ENCODE data around the gene PCDHB4. TPM values are rescaled to one million over a fixed set of nuclear protein-coding genes. Genes with fewer than 3 reads are reported as not detected.
"Not testable (repeated sequence)": the region's sequence is repeated elsewhere in the genome, so short reads cannot be mapped to it uniquely, and the experiment has no call there.

The PCDHB4 gene
- 1.5 TPM for total RNA-seq
- long read RNA-seq, partial matches to known transcripts, result 0 of 1 reads
- long read RNA-seq, other reads (novel, unspliced or antisense), result 0 of 1 reads

GRCh38 chr5:141121563-141121962 lies at the start of gene PCDHB4:
TSS of gene PCDHB4 (plus strand) at chr5:141121818. CDS start at chr5:141121999, 181 bp downstream.
- no peak for DNase-seq (ENCODE audit: missing footprints)
- no peak for ATAC-seq
- intact Hi-C loops (cut with DNase I), result no loop called here

- DNase-seq (ENCODE audit: missing footprints) (no peak), ATAC-seq (no peak)
- intact Hi-C loops (cut with DNase I), result no loop called here
Measured at GRCh38 chr5:141077826-141078225, 43.8 kb upstream of the PCDHB4 start.

- DNase-seq (ENCODE audit: missing footprints) (no peak), ATAC-seq (no peak)
- intact Hi-C loops (cut with DNase I), result no loop called here
Measured at GRCh38 chr5:141082228-141082627, 39.4 kb upstream of the PCDHB4 start.

GRCh38 chr5:141084487-141084989 lies 37.1 kb upstream of the PCDHB4 start:
- intact Hi-C loops (cut with DNase I), result no loop called here
- ATAC-seq (peak; percentile 54), DNase-seq (ENCODE audit: missing footprints) (no peak)

GRCh38 chr5:141094481-141095262 lies 26.9 kb upstream of the PCDHB4 start, which contains the start of gene PCDHB2:
TSS of gene PCDHB2 (plus strand) at chr5:141094615. CDS start at chr5:141094791, 176 bp downstream.
- intact Hi-C loops (cut with DNase I), result no loop called here
- DNase-seq (ENCODE audit: missing footprints) (peak; percentile 52), ATAC-seq (peak; percentile 42)

- intact Hi-C loops (cut with DNase I), result no loop called here
- DNase-seq (ENCODE audit: missing footprints) (no peak), ATAC-seq (no peak)
Measured at GRCh38 chr5:141095263-141095641, 26.4 kb upstream of the PCDHB4 start.

GRCh38 chr5:141096181-141096580 lies 25.4 kb upstream of the PCDHB4 start:
- ATAC-seq; intact Hi-C loops (cut with DNase I); DNase-seq (ENCODE audit: missing footprints): not testable (repeated sequence)

GRCh38 chr5:141096586-141096985 lies 25.0 kb upstream of the PCDHB4 start:
- intact Hi-C loops (cut with DNase I); DNase-seq (ENCODE audit: missing footprints); ATAC-seq: not testable (repeated sequence)

- DNase-seq (ENCODE audit: missing footprints) (peak; percentile 63), ATAC-seq (no peak)
Measured at GRCh38 chr5:141100243-141100805, 21.3 kb upstream of the PCDHB4 start, which contains the start of gene PCDHB3. TSS of gene PCDHB3 (plus strand) at chr5:141100473. CDS start at chr5:141100650, 177 bp downstream.

GRCh38 chr5:141101059-141101458 lies 20.6 kb upstream of the PCDHB4 start:
- no peak for DNase-seq (ENCODE audit: missing footprints)
- no peak for ATAC-seq
- intact Hi-C loops (cut with DNase I), result no loop called here

More at GRCh38 chr5:141100243-141100805, 21.3 kb upstream of the PCDHB4 start, which contains the start of gene PCDHB3:
- intact Hi-C loops (cut with DNase I), result no loop called here

- ATAC-seq; intact Hi-C loops (cut with DNase I); DNase-seq (ENCODE audit: missing footprints): not testable (repeated sequence)
Measured at GRCh38 chr5:141102070-141102469, 19.5 kb upstream of the PCDHB4 start.

GRCh38 chr5:141102471-141102870 lies 19.1 kb upstream of the PCDHB4 start:
- intact Hi-C loops (cut with DNase I); ATAC-seq: not testable (repeated sequence)
- peak; percentile 31 for DNase-seq (ENCODE audit: missing footprints)

- DNase-seq (ENCODE audit: missing footprints), result no peak
- ATAC-seq, result no peak
- intact Hi-C loops (cut with DNase I), result no loop called here
Measured at GRCh38 chr5:141105350-141105749, 16.3 kb upstream of the PCDHB4 start.

GRCh38 chr5:141119250-141119649 lies 2.4 kb upstream of the PCDHB4 start:
- intact Hi-C loops (cut with DNase I), result no loop called here
- no peak for DNase-seq (ENCODE audit: missing footprints)
- no peak for ATAC-seq

- DNase-seq (ENCODE audit: missing footprints) (no peak), ATAC-seq (no peak)
- intact Hi-C loops (cut with DNase I), result no loop called here
Measured at GRCh38 chr5:141121985-141122384, 367 bp downstream of the PCDHB4 start.

- ATAC-seq; intact Hi-C loops (cut with DNase I): not testable (repeated sequence)
- peak; percentile 46 for DNase-seq (ENCODE audit: missing footprints)
Measured at GRCh38 chr5:141123396-141124135, 1.9 kb downstream of the PCDHB4 start.

GRCh38 chr5:141127305-141127704 lies 5.7 kb downstream of the PCDHB4 start:
- intact Hi-C loops (cut with DNase I), result no loop called here
- ATAC-seq (no peak), DNase-seq (ENCODE audit: missing footprints) (no peak)

GRCh38 chr5:141135030-141135717 lies 13.6 kb downstream of the PCDHB4 start, which contains the start of gene PCDHB5:
TSS of gene PCDHB5 (plus strand) at chr5:141135206. CDS start at chr5:141135435, 229 bp downstream.
- ATAC-seq (no peak), DNase-seq (ENCODE audit: missing footprints) (no peak)
- intact Hi-C loops (cut with DNase I), result no loop called here

All from Right ventricle myocardium inferior (tissue), 1 donor.